Measurements from ENCODE around the gene KCNN1.

Gene KCNN1

DNA sequence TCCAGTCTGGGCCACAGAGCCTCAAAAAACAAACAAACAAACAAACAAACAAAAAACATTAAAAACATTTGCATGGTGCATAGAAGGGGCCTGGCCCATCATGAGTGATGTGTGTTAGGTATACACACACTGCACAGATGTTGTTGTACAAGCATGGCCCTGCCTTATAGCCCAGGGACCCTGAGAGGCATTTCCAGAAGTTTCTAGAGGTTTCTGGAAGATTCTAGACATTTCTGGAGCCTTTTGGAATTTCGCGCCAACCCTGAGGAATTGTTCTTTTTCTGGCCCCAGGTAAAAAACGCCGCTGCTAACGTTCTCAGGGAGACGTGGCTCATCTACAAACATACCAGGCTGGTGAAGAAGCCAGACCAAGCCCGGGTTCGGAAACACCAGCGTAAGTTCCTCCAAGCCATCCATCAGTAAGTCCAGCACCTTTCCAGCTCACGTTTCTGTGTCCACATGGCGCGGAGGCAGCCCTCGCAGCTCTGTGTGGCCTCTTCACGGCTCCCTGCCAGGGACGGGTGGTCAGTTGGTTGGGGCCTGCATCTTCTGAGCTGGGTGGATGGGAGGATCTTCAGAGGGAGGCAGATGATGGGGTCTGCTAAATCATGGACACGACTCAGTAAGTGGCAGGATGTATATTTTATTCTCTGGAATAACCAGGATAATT lies 22.7 kb downstream of the KCNN1 start:
- H3K36me3 ChIP-seq (ENCODE audit: control insufficient read depth in 2 of 2, insufficient read depth in 1 of 2, low read length in 2 of 2), result no peaks in the 10 kb centered on the region
- POLR2A ChIA-PET, result interaction anchor here (0.5 kb wide), 1 partner anchor 42 kb away, joined by 5 read pairs; no protein-coding TSS in a partner anchor

DNA sequence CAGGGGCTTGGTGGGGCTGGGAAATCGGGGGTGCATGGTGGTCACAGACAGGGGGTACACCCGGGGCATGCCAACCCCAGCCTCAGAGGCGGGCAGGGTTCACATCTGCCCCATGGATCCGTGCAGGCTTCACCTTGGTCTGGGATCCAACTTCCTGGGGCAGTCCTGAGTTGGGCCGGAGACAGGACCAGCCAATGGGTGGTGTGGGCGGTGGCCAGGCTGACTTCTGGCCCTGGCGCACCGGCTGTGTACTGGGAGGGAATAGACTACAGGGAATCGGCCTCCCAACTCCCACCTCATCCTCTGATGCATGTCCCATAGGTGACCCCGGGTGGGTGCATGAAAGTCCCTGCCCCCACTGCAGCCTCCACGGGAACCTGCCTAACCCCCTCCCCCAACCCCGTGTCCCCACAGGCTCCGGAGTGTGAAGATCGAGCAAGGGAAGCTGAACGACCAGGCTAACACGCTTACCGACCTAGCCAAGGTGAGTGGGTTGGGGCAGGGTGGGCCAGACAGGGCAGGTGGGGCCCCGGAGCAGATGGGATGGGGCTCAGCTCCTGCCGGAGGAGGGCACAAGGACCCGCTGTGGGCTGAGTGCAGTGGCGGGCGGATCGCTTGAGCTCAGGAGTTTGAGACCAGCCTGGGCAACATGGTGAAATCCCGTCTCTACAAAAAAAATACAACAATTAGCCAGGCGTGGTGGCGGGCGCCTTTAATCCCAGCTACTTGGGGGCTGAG lies 26.3 kb downstream of the KCNN1 start:
- Histone ChIP-seq H3K4me3 (ENCODE audit: low read depth, low read length) (no peak overlapping the region), H3K36me3 (ENCODE audit: control insufficient read depth in 2 of 2, insufficient read depth in 1 of 2, low read length in 2 of 2) (no peaks in the 10 kb centered on the region), H3K9me3 (ENCODE audit: control insufficient read depth, insufficient read depth, low read depth, low read length) (no peaks in the 10 kb centered on the region), H3K27ac (ENCODE audit: extremely low read depth, low read depth, low read length) (no peak overlapping the region), H3K4me1 (ENCODE audit: control insufficient read depth, insufficient read depth, low read length) (no peaks in the 10 kb centered on the region)
- POLR2A ChIA-PET, result no interaction called here
- CTCF ChIA-PET, result interaction anchor here (7.8 to 8.1 kb wide), 2 partner anchors 47 to 57 kb away, joined by 92 to 233 read pairs; partner anchors contain the start of gene CCDC124
- TF ChIP-seq ZNF302 (tag by site-specific recombination; IDR thresholded peaks at IDR 0.05; ENCODE audit: low read depth), result no peak
- TF ChIP-seq EGR2 (tag by site-specific recombination; IDR thresholded peaks at IDR 0.05; ENCODE audit: low read depth), result 0 out of 2 replicates have a peak, but pooled peaks have one; percentile 23

More for the DNA sequence above, 22.7 kb downstream of the KCNN1 start:
- Histone ChIP-seq H3K4me1 (ENCODE audit: control insufficient read depth, insufficient read depth, low read length) (no peaks in the 10 kb centered on the region), H3K4me3 (ENCODE audit: low read depth, low read length) (no peak overlapping the region), H3K9me3 (ENCODE audit: control insufficient read depth, insufficient read depth, low read depth, low read length) (no peaks in the 10 kb centered on the region), H3K27ac (ENCODE audit: extremely low read depth, low read depth, low read length) (no peak overlapping the region)
- TF ChIP-seq ZNF426 (tag by site-specific recombination; IDR thresholded peaks at IDR 0.05), result no peak
- no peak for TF ChIP-seq ZBTB20 (tag by site-specific recombination; IDR thresholded peaks at IDR 0.05)
- no peak for TF ChIP-seq ZNF19 (tag by site-specific recombination; IDR thresholded peaks at IDR 0.05; ENCODE audit: low read depth)
- no peak for TF ChIP-seq ZNF211 (tag by site-specific recombination; IDR thresholded peaks at IDR 0.05; ENCODE audit: low read depth)
- TF ChIP-seq ZNF350 (tag by site-specific recombination; IDR thresholded peaks at IDR 0.05), result no peak
- no peak for TF ChIP-seq ZNF324 (tag by site-specific recombination; IDR thresholded peaks at IDR 0.05)
- TF ChIP-seq, protein P1, sequence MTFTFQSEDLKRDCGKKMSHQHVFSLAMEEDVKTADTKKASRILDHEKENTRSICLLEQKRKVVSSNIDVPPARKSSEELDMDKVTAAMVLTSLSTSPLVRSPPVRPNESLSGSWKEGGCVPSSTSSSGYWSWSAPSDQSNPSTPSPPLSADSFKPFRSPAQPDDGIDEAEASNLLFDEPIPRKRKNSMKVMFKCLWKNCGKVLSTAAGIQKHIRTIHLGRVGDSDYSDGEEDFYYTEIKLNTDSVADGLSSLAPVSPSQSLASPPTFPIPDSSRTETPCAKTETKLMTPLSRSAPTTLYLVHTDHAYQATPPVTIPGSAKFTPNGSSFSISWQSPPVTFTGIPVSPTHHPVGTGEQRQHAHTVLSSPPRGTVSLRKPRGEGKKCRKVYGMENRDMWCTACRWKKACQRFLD (tag by site-specific recombination; IDR thresholded peaks at IDR 0.05), result no peak
- TF ChIP-seq ZNF549 (tag by site-specific recombination; IDR thresholded peaks at IDR 0.05), result no peak
- no peak for TF ChIP-seq ZBTB7A (tag by site-specific recombination; IDR thresholded peaks at IDR 0.05; ENCODE audit: low read depth)
- TF ChIP-seq ZNF416 (tag by site-specific recombination; IDR thresholded peaks at IDR 0.05), result no peak
- TF ChIP-seq ZNF24 (tag by site-specific recombination; IDR thresholded peaks at IDR 0.05), result no peak
- TF ChIP-seq ZNF121 (tag by site-specific recombination; IDR thresholded peaks at IDR 0.05), result no peak
- TF ChIP-seq ZBTB1 (tag by site-specific recombination; IDR thresholded peaks at IDR 0.05), result no peak
- no peak for TF ChIP-seq SCRT1 (tag by site-specific recombination; IDR thresholded peaks at IDR 0.05; ENCODE audit: borderline replicate concordance)
- TF ChIP-seq ZNF433 (tag by site-specific recombination; IDR thresholded peaks at IDR 0.05; ENCODE audit: low read depth), result no peak
- TF ChIP-seq ZNF155 (tag by site-specific recombination; IDR thresholded peaks at IDR 0.05), result no peak
- TF ChIP-seq MZF1 (tag by site-specific recombination; IDR thresholded peaks at IDR 0.05; ENCODE audit: borderline replicate concordance), result no peak
- TF ChIP-seq ZFP3 (tag by site-specific recombination; IDR thresholded peaks at IDR 0.05; ENCODE audit: low read depth), result no peak
- TF ChIP-seq KLF9 (tag by site-specific recombination; IDR thresholded peaks at IDR 0.05; ENCODE audit: low read depth), result no peak
- CTCF ChIA-PET, result interaction anchor here (0.7 kb wide), 1 partner anchor 14 kb away, joined by 4 read pairs; no protein-coding TSS in a partner anchor

Measured in HEK293 (cell line).